ENCODE measurements around the gene ARHGAP21. TPM values are rescaled to one million over a fixed set of nuclear protein-coding genes. Genes with fewer than 3 reads are reported as not detected.
"Not testable (repeated sequence)": the region's sequence is repeated elsewhere in the genome, so short reads cannot be mapped to it uniquely, and the experiment has no call there.

ARHGAP21 gene
- total RNA-seq, 1 experiment from 2014 or later, result 29.5 TPM

- no peak for DNase-seq (ENCODE audit: low read depth)
- in situ Hi-C loops (cut with HindIII; ENCODE audit: low pct_unique_long_range_greater_than_20kb, low sequenced_read_pairs), result no loop called here
Measured at GRCh38 chr10:24700948-24701347, 22.7 kb downstream of the ARHGAP21 start.

GRCh38 chr10:24698270-24698669, 25.4 kb downstream of the ARHGAP21 start:
- DNase-seq (ENCODE audit: low read depth), result no peak
- in situ Hi-C loops (cut with HindIII; ENCODE audit: low pct_unique_long_range_greater_than_20kb, low sequenced_read_pairs), result no loop called here

GRCh38 chr10:24697080-24697479, 26.6 kb downstream of the ARHGAP21 start:
- no peak for DNase-seq (ENCODE audit: low read depth)
- in situ Hi-C loops (cut with HindIII; ENCODE audit: low pct_unique_long_range_greater_than_20kb, low sequenced_read_pairs), result no loop called here

DNA sequence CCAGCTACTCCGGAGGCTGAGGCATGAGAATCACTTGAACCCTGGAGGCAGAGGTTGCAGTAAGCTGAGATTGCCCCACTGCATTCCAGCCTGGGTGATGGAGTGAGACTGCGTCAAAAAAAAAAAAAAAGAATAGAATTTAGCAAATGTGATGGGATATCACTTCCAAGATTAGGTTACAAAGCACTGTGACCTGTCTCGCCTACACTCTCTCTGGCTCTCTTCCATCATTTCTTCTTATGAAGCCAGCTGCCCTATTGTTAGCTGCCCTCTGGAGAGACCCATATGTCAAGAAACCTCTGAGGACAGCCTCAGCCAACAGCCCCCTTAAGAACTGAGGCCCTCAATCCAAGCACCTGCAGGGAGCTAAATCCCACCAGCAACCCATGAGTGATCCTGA, 28.2 kb downstream of the ARHGAP21 start:
- no peak for DNase-seq (ENCODE audit: low read depth)
- in situ Hi-C loops (cut with HindIII; ENCODE audit: low pct_unique_long_range_greater_than_20kb, low sequenced_read_pairs), result no loop called here

GRCh38 chr10:24694086-24694485, 29.6 kb downstream of the ARHGAP21 start:
- in situ Hi-C loops (cut with HindIII; ENCODE audit: low pct_unique_long_range_greater_than_20kb, low sequenced_read_pairs), result no loop called here
- no peak for DNase-seq (ENCODE audit: low read depth)

GRCh38 chr10:24690961-24691512, 32.6 kb downstream of the ARHGAP21 start:
- in situ Hi-C loops (cut with HindIII; ENCODE audit: low pct_unique_long_range_greater_than_20kb, low sequenced_read_pairs), result no loop called here
- no peak for DNase-seq (ENCODE audit: low read depth)

- in situ Hi-C loops (cut with HindIII; ENCODE audit: low pct_unique_long_range_greater_than_20kb, low sequenced_read_pairs), result no loop called here
- no peak for DNase-seq (ENCODE audit: low read depth)
Measured at GRCh38 chr10:24685958-24686540, 37.6 kb downstream of the ARHGAP21 start.

DNA sequence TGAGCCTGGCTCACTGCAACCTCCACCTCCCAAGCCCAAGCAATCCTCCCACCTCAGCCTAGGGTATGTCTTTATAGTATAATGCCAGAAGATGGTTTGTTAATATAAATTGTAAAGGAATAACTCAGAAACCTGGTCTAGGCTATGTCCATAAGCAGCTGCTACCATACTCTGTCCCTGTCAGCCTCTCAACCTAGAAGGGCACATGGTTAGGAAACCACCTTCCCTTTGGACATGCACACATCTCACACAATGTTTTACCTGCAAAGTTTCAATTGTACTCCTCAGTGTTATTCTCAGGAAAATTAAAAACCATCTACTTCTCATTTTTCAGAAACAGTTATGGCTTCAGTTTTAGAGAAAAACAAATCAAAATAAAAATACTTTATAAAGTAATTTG, 40.1 kb downstream of the ARHGAP21 start:
- DNase-seq (ENCODE audit: low read depth), result no peak
- in situ Hi-C loops (cut with HindIII; ENCODE audit: low pct_unique_long_range_greater_than_20kb, low sequenced_read_pairs), result no loop called here

- DNase-seq (ENCODE audit: low read depth), result no peak
- in situ Hi-C loops (cut with HindIII; ENCODE audit: low pct_unique_long_range_greater_than_20kb, low sequenced_read_pairs), result no loop called here
Measured at GRCh38 chr10:24681572-24682088, 42.1 kb downstream of the ARHGAP21 start.

DNA sequence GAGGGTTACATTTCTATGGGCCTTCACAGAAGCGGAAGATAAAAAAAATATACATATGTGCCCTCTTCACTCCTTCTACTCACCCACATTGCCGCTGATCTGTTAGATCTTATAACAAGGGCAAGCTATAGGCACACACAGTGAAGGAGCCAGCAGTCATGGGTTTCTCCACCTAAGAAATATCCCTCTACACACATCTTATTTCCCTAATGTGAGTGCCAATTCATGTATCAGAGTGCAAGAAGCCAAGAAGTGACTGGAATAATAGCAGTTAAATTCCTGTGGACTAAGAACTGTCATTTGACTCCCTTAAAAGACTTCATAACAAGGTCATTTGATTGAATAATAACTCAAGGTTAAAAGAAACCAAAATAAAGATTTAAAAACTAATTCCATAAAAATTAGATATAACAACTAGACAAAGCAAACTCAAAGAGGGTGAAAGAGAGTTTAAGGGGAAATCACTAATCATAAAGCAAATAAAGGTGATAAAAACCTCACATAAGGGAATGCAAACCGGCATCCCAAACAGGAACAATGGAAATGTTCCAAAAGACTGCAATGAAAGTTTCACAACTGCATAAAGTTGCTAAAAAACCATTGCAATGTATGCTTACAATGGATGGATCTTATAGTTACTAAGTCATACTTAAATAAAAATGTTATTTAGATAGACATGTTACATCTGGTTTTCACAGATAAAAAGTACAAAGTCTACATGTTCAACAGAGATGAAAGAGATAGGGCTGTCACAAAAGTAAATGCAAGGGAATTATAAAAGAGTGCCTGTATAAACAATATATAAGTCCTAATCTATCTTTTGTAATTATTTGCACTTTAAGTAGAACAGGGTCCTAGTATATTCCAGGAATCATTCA, 42.8 kb downstream of the ARHGAP21 start:
- no peak for DNase-seq (ENCODE audit: low read depth)
- in situ Hi-C loops (cut with HindIII; ENCODE audit: low pct_unique_long_range_greater_than_20kb, low sequenced_read_pairs), result no loop called here

DNA sequence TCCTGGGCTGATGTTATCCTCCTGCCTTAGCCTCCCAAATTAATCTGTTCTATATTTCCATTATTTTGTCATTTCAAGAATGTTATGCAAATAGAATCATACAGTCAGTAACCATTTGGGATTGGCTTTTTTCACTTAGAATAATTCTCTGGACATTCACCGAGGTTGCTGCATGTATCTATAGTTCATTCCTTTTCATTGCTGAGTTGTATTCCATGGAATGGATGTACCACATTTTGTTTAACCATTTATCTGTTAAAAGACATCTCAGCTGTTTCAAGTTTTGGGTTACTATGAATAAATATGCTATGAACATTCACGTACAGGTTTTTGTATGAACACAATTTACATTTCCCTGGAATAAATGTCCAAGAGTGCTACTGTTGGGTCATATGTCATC, 44.9 kb downstream of the ARHGAP21 start:
- in situ Hi-C loops (cut with HindIII; ENCODE audit: low pct_unique_long_range_greater_than_20kb, low sequenced_read_pairs), result no loop called here

GRCh38 chr10:24674892-24675632, 48.6 kb downstream of the ARHGAP21 start:
- in situ Hi-C loops (cut with HindIII; ENCODE audit: low pct_unique_long_range_greater_than_20kb, low sequenced_read_pairs), result no loop called here

More for the DNA sequence above, 44.9 kb downstream of the ARHGAP21 start:
- DNase-seq (ENCODE audit: low read depth), result no peak

DNA sequence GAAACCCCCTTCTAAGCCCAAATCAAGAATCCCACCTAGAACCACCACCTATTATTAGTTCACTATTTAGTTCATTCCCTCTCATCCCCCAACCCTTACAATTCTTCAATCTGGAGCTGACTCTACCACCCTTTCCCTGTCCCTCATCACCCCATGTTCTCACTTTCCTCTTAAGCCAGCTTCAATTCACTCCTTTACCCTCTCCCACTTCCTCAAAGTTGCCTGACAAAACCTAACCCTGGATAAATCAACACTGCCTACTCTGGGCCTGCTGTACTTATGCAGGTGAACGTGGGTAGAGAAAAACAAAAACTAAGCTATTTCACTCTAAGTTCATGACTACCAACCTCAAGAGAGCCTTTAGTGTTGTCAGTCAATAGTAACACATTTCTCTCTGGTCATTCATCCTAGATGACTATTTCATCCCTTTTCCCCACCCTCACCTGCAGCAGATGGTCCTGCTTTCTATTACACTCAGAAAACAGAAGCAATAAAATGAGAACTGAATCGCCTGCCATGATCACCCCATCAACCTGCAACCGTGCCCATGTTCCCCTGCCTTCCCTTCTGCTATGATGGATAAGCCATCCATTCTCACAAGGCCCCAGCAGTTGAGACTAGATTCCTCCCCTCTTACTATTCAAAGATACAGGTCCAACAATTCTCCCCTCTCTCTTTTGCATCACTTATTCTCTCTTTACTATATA, 52.6 kb downstream of the ARHGAP21 start:
- in situ Hi-C loops (cut with HindIII; ENCODE audit: low pct_unique_long_range_greater_than_20kb, low sequenced_read_pairs), result no loop called here
- no peak for DNase-seq (ENCODE audit: low read depth)

More at GRCh38 chr10:24674892-24675632, 48.6 kb downstream of the ARHGAP21 start:
- DNase-seq (ENCODE audit: low read depth), result no peak

- DNase-seq (ENCODE audit: low read depth), result no peak
- in situ Hi-C loops (cut with HindIII; ENCODE audit: low pct_unique_long_range_greater_than_20kb, low sequenced_read_pairs), result no loop called here
Measured at GRCh38 chr10:24669285-24669852, 54.3 kb downstream of the ARHGAP21 start.

DNA sequence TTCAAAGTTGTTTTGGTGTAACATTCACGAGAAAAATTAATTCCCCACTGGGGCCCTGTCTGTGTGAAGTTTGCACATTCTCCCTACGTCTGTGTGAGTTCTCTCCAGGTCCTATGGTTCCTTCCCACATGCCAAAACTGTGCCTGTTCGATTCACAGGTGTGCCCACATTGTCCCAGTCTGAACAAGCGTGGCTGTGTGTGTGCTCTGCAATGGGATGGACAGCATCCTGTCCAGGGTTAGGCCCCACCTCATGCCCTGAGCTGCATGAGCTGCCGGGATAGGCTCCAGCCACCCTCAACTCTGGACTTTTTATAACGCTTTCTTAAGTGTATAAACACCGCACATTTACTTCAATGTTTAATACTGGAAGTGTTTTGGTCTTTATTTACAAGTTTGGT, 55.4 kb downstream of the ARHGAP21 start:
- DNase-seq (ENCODE audit: low read depth), result no peak
- in situ Hi-C loops (cut with HindIII; ENCODE audit: low pct_unique_long_range_greater_than_20kb, low sequenced_read_pairs), result no loop called here

GRCh38 chr10:24664991-24665390, 58.7 kb downstream of the ARHGAP21 start:
- in situ Hi-C loops (cut with HindIII; ENCODE audit: low pct_unique_long_range_greater_than_20kb, low sequenced_read_pairs), result no loop called here
- DNase-seq (ENCODE audit: low read depth), result no peak

DNA sequence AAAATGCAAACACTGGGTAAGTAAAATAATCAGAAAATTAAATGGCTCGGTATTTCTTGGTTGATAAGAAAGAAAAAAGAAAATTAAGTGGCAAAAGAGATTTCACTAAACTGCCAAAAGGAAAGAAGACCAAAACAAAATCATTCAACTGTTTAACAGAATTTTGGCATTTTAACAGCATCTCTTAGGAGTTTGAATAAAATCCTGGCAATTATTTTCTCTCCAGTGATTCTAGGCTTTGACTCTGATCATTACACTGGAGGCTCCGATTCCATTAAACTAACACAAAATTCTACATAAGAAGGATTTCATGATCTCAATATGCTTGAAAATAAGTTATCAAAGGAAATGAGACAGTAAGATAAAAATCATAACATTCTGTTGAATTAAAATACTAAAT, 62.3 kb downstream of the ARHGAP21 start:
- DNase-seq (ENCODE audit: low read depth), result no peak
- in situ Hi-C loops (cut with HindIII; ENCODE audit: low pct_unique_long_range_greater_than_20kb, low sequenced_read_pairs), result no loop called here

- DNase-seq (ENCODE audit: low read depth); in situ Hi-C loops (cut with HindIII; ENCODE audit: low pct_unique_long_range_greater_than_20kb, low sequenced_read_pairs): not testable (repeated sequence)
Measured at GRCh38 chr10:24658319-24658718, 65.4 kb downstream of the ARHGAP21 start.
